Activated CD8-positive, alpha-beta T cell treated with anti-CD3 and anti-CD28 coated beads for 36 hours (primary cell): ENCODE measurements around the gene CEBPG. TPM values are rescaled to one million over a fixed set of nuclear protein-coding genes. Genes with fewer than 3 reads are reported as not detected.

Experiments
- ATAC-seq: fragments of 200-7000 bp; cut with Tn5 transposase; one replicate; pipeline ENCODE4 v1.10.0; 2021; ENCODE audit warnings: mild to moderate bottlenecking, moderate library complexity
- CTCF ChIA-PET: fragments of 350-600 bp; sonication (Branson Sonifier 250); formaldehyde crosslinking; loops from one replicate; lab custom pipeline; 2021; ENCODE audit warnings: antibody characterized with exemption; lab: Charles Lee
- POLR2A ChIA-PET: fragments of 350-600 bp; sonication (Branson Sonifier 250); formaldehyde crosslinking; loops from one replicate; lab custom pipeline; 2021; ENCODE audit warnings: antibody characterized with exemption; lab: Charles Lee
- DNase-seq: peaks from one replicate; pipeline ENCODE4 v3.0.0-alpha.2; 2020
- H3K27ac Mint-ChIP-seq: one replicate; pipeline ENCODE4 v1.8.0; 2021; ENCODE audit warnings: mild to moderate bottlenecking, mixed read lengths
- H3K27me3 Mint-ChIP-seq: one replicate; pipeline ENCODE4 v1.8.0; 2021; ENCODE audit warnings: mixed read lengths
- H3K36me3 Mint-ChIP-seq: one replicate; pipeline ENCODE4 v1.8.0; 2021; ENCODE audit warnings: low read depth, mixed read lengths
- H3K4me1 Mint-ChIP-seq: one replicate; pipeline ENCODE4 v1.8.0; 2021; ENCODE audit warnings: low read depth, mixed read lengths
- H3K4me3 Mint-ChIP-seq: one replicate; pipeline ENCODE4 v1.8.0; 2021; ENCODE audit warnings: mild to moderate bottlenecking, moderate library complexity, mixed read lengths
- H3K9me3 Mint-ChIP-seq: one replicate; pipeline ENCODE4 v1.8.0; 2021; ENCODE audit warnings: mixed read lengths
- CTCF ChIP-seq: fragments of 200-600 bp; IDR thresholded peaks from one replicate; pipeline ENCODE4 v1.8.0; 2022; ENCODE audit warnings: antibody characterized with exemption, mild to moderate bottlenecking
- intact Hi-C: fragments of 100-400 bp; cut with micrococcal nuclease; formaldehyde crosslinking; loops from one replicate; pipeline ENCODE4 v1.10.0; 2022
- total RNA-seq, 2 experiments: library from RNA; stranded (reverse); gene quantifications; one replicate each; pipeline ENCODE4 v1.2.3, GENCODE V29; 2021

The CEBPG gene
- total RNA-seq, 2 experiments from 2014 or later, result 28.3 to 30.1 TPM

GRCh38 chr19:33390101-33390907, 16.8 kb downstream of the CEBPG start:
- ATAC-seq, result no peak
- CTCF ChIA-PET, result no interaction called here

GRCh38 chr19:33390908-33391630, 17.6 kb downstream of the CEBPG start:
- intact Hi-C loops, result no loop called here
- ChIA-PET POLR2A (no interaction called here), CTCF (no interaction called here)
- H3K27ac Mint-ChIP-seq, result no peak overlapping the region
- H3K4me1 Mint-ChIP-seq, result no peaks in the 10 kb centered on the region
- no peaks in the 10 kb centered on the region for H3K27me3 Mint-ChIP-seq
- ATAC-seq (no peak), DNase-seq (no peak)
- no peaks in the 10 kb centered on the region for H3K9me3 Mint-ChIP-seq
- H3K4me3 Mint-ChIP-seq, result no peak overlapping the region
- no peak for TF ChIP-seq CTCF
- H3K36me3 Mint-ChIP-seq, result no peaks in the 10 kb centered on the region

More at GRCh38 chr19:33390101-33390907, 16.8 kb downstream of the CEBPG start:
- Mint-ChIP-seq H3K36me3 (no peaks in the 10 kb centered on the region), H3K4me1 (no peaks in the 10 kb centered on the region), H3K9me3 (no peaks in the 10 kb centered on the region), H3K27ac (no peak overlapping the region), H3K4me3 (no peak overlapping the region), H3K27me3 (no peaks in the 10 kb centered on the region)
- POLR2A ChIA-PET, result no interaction called here
- TF ChIP-seq CTCF, result no peak
- DNase-seq, result no peak
- intact Hi-C loops, result no loop called here

- ChIA-PET CTCF (no interaction called here), POLR2A (no interaction called here)
- TF ChIP-seq CTCF, result no peak
- no peak for DNase-seq
- Mint-ChIP-seq H3K4me3 (no peak overlapping the region), H3K27ac (no peak overlapping the region), H3K36me3 (no peaks in the 10 kb centered on the region), H3K9me3 (no peaks in the 10 kb centered on the region), H3K27me3 (no peaks in the 10 kb centered on the region), H3K4me1 (no peaks in the 10 kb centered on the region)
- no peak for ATAC-seq
- intact Hi-C loops, result no loop called here
These were observed 18.2 kb downstream of the CEBPG start for GRCh38 chr19:33391631-33392249.

GRCh38 chr19:33392341-33393285, 19.1 kb downstream of the CEBPG start:
- H3K4me1 Mint-ChIP-seq, result no peaks in the 10 kb centered on the region
- no peaks in the 10 kb centered on the region for H3K27me3 Mint-ChIP-seq
- no peak for TF ChIP-seq CTCF
- DNase-seq (no peak), ATAC-seq (no peak)
- no peak overlapping the region for H3K27ac Mint-ChIP-seq
- intact Hi-C loops, result no loop called here
- CTCF ChIA-PET, result no interaction called here
- POLR2A ChIA-PET, result no interaction called here
- H3K36me3 Mint-ChIP-seq, result no peaks in the 10 kb centered on the region
- no peak overlapping the region for H3K4me3 Mint-ChIP-seq
- no peaks in the 10 kb centered on the region for H3K9me3 Mint-ChIP-seq
